Measurements from ENCODE around the gene GJB5.
"Not testable (repeated sequence)": the region's sequence is repeated elsewhere in the genome, so short reads cannot be mapped to it uniquely, and the experiment has no call there.

The GJB5 gene

GRCh38 chr1:34746101-34746500, 8.7 kb upstream of the GJB5 start:
- DNase-seq = no peak

- DNase-seq = no peak
These were observed 7.8 kb upstream of the GJB5 start for GRCh38 chr1:34746785-34747637.

GRCh38 chr1:34747638-34747941, 7.3 kb upstream of the GJB5 start:
- no peak for DNase-seq

GRCh38 chr1:34749992-34750391, 4.9 kb upstream of the GJB5 start:
- no peak for DNase-seq

- DNase-seq = no peak
These were observed 4.2 kb upstream of the GJB5 start for GRCh38 chr1:34750610-34751009.

- no peak for DNase-seq
These were observed 1.7 kb upstream of the GJB5 start for GRCh38 chr1:34753163-34753562.

GRCh38 chr1:34755961-34756360, 1.1 kb downstream of the GJB5 start:
- DNase-seq = no peak

GRCh38 chr1:34757386-34757785, 2.5 kb downstream of the GJB5 start:
- no peak for DNase-seq

- no peak for DNase-seq
These were observed 3.9 kb downstream of the GJB5 start for GRCh38 chr1:34758751-34759150.

- no peak for DNase-seq
These were observed 4.9 kb downstream of the GJB5 start, which contains the start of gene GJB4 for GRCh38 chr1:34759503-34760357. Gene GJB4 (plus strand): TSS chr1:34759740. CDS start chr1:34761255, 1,515 bp downstream.

- DNase-seq = no peak
These were observed 6.4 kb downstream of the GJB5 start for GRCh38 chr1:34761176-34761761.

GRCh38 chr1:34761776-34762307, 7.0 kb downstream of the GJB5 start:
- DNase-seq = no peak

GRCh38 chr1:34762474-34763141, 7.8 kb downstream of the GJB5 start:
- DNase-seq = no peak

GRCh38 chr1:34763142-34763781, 8.4 kb downstream of the GJB5 start:
- no peak for DNase-seq

- DNase-seq = no peak
These were observed 14.0 kb downstream of the GJB5 start for GRCh38 chr1:34768856-34769255.

GRCh38 chr1:34770891-34771504, 16.2 kb downstream of the GJB5 start:
- no peak for DNase-seq

GRCh38 chr1:34771573-34772371, 16.9 kb downstream of the GJB5 start:
- DNase-seq = no peak

- DNase-seq = not testable (repeated sequence)
These were observed 18.3 kb downstream of the GJB5 start for GRCh38 chr1:34773114-34773513.

GRCh38 chr1:34774957-34775356, 20.1 kb downstream of the GJB5 start:
- DNase-seq = no peak

- DNase-seq = no peak
These were observed 22.1 kb downstream of the GJB5 start for GRCh38 chr1:34776911-34777310.

Data from stimulated activated CD8-positive, alpha-beta memory T cell treated with anti-CD3 and anti-CD28 coated beads, Interleukin-4, amount 100 ng/mL, for 48 hours (primary cell).